ENCODE results near the gene ZNF580. TPM values are rescaled to one million over a fixed set of nuclear protein-coding genes. Genes with fewer than 3 reads are reported as not detected.

The ZNF580 gene
- total and polyA plus RNA-seq, 2 of the 13 experiments (the other 11 are each of a cell fraction or from before 2014, with no cell fraction given): 4.4 to 6.0 TPM

DNA sequence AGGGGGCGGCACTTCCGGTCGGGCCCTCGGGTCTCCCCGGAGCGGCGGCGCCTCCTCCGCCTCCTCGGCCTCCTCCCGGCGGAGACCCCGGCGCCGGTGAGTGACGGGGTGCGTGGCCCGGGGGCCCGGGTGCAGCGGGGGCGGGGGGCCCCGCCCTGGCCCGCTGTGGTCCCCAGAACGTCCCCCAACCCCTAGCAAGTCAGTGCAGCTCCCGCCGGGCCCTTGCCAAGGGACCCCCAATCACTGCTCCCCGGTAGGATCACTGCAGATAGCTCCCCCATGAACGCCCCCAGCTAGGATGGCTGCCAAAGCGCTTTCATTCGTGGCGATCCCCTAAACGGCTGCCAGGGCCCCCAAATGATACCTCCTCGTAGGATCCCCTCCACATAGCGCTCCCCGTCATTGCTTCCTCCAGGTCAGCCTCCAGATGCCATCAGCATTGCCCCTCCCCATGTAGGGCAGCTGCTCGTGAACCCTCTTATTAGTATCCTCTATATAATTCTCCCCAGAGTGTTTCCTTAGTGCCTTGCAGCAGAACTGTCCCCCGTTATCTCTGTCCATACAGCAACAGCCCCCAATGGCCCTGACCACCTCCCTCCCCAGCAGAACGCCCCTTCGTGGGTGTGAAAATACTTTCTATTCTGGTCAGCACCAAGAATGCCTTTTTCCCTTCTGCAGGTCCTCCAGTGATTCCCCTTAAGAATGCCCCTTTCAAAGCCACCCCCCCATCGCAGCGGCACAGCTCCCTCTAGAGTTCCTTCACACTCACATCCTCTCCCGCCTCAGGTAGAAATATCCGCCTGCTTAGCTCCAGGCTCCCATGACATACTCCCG, 34.9 kb upstream of the ZNF580 start, which contains the start of gene ZNF865 (continued):
- TF ChIP-seq, protein P1, sequence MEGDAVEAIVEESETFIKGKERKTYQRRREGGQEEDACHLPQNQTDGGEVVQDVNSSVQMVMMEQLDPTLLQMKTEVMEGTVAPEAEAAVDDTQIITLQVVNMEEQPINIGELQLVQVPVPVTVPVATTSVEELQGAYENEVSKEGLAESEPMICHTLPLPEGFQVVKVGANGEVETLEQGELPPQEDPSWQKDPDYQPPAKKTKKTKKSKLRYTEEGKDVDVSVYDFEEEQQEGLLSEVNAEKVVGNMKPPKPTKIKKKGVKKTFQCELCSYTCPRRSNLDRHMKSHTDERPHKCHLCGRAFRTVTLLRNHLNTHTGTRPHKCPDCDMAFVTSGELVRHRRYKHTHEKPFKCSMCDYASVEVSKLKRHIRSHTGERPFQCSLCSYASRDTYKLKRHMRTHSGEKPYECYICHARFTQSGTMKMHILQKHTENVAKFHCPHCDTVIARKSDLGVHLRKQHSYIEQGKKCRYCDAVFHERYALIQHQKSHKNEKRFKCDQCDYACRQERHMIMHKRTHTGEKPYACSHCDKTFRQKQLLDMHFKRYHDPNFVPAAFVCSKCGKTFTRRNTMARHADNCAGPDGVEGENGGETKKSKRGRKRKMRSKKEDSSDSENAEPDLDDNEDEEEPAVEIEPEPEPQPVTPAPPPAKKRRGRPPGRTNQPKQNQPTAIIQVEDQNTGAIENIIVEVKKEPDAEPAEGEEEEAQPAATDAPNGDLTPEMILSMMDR (CRISPR knock-in tag; IDR thresholded peaks at IDR 0.05): peak; percentile 94
- TF ChIP-seq JUND (CRISPR knock-in tag; IDR thresholded peaks at IDR 0.05) (no peak), ESRRA (CRISPR knock-in tag; IDR thresholded peaks at IDR 0.05; ENCODE audit: low read depth) (no peak), ZFP36 (IDR thresholded peaks at IDR 0.05; ENCODE audit: borderline replicate concordance, low read depth, low read length, partially characterized antibody) (no peak), SMC3 (IDR thresholded peaks at IDR 0.05; ENCODE audit: low read length) (peak; percentile 75), MEF2D (CRISPR knock-in tag; IDR thresholded peaks at IDR 0.05) (peak; percentile 62; the same call in 1 of the 2 replicates), SALL2 (CRISPR knock-in tag; IDR thresholded peaks at IDR 0.05) (no peak), ZNF781 (CRISPR knock-in tag; IDR thresholded peaks at IDR 0.05; ENCODE audit: borderline replicate concordance, not compliant biosample characterization) (peak; percentile 25), RFXANK (CRISPR knock-in tag; IDR thresholded peaks at IDR 0.05) (peak; percentile 96), ZNF282 (IDR thresholded peaks at IDR 0.05; ENCODE audit: partially characterized antibody) (no peak), ZNF30 (CRISPR knock-in tag; IDR thresholded peaks at IDR 0.05) (no peak), ZNF337 (CRISPR knock-in tag; IDR thresholded peaks at IDR 0.05; ENCODE audit: borderline replicate concordance, low read depth) (no peak), ZNF619 (CRISPR knock-in tag; IDR thresholded peaks at IDR 0.05) (no peak), ZNF44 (CRISPR knock-in tag; IDR thresholded peaks at IDR 0.05) (0 out of 2 replicates have a peak, but pooled peaks have one; percentile 28), ZNF256 (CRISPR knock-in tag; conservative IDR thresholded peaks at IDR 0.05) (no peak), KMT2A (CRISPR knock-in tag; IDR thresholded peaks at IDR 0.05) (no peak), THAP11 (CRISPR knock-in tag; IDR thresholded peaks at IDR 0.05) (no peak), ZNF335 (CRISPR knock-in tag; IDR thresholded peaks at IDR 0.05) (no peak; the same call in 1 of the 2 replicates)
- TF ChIP-seq, protein P2, sequence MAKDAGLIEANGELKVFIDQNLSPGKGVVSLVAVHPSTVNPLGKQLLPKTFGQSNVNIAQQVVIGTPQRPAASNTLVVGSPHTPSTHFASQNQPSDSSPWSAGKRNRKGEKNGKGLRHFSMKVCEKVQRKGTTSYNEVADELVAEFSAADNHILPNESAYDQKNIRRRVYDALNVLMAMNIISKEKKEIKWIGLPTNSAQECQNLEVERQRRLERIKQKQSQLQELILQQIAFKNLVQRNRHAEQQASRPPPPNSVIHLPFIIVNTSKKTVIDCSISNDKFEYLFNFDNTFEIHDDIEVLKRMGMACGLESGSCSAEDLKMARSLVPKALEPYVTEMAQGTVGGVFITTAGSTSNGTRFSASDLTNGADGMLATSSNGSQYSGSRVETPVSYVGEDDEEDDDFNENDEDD (CRISPR knock-in tag; IDR thresholded peaks at IDR 0.05; ENCODE audit: borderline replicate concordance): no peak; the same call in 1 of the 2 replicates
- TF ChIP-seq, protein P3, sequence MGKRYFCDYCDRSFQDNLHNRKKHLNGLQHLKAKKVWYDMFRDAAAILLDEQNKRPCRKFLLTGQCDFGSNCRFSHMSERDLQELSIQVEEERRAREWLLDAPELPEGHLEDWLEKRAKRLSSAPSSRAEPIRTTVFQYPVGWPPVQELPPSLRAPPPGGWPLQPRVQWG (CRISPR knock-in tag; IDR thresholded peaks at IDR 0.05; ENCODE audit: borderline replicate concordance, low read depth): no peak
- TF ChIP-seq, protein P4, sequence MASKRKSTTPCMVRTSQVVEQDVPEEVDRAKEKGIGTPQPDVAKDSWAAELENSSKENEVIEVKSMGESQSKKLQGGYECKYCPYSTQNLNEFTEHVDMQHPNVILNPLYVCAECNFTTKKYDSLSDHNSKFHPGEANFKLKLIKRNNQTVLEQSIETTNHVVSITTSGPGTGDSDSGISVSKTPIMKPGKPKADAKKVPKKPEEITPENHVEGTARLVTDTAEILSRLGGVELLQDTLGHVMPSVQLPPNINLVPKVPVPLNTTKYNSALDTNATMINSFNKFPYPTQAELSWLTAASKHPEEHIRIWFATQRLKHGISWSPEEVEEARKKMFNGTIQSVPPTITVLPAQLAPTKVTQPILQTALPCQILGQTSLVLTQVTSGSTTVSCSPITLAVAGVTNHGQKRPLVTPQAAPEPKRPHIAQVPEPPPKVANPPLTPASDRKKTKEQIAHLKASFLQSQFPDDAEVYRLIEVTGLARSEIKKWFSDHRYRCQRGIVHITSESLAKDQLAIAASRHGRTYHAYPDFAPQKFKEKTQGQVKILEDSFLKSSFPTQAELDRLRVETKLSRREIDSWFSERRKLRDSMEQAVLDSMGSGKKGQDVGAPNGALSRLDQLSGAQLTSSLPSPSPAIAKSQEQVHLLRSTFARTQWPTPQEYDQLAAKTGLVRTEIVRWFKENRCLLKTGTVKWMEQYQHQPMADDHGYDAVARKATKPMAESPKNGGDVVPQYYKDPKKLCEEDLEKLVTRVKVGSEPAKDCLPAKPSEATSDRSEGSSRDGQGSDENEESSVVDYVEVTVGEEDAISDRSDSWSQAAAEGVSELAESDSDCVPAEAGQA (IDR thresholded peaks at IDR 0.05; ENCODE audit: low read depth): no peak
- TF ChIP-seq, protein P4 (CRISPR knock-in tag; IDR thresholded peaks at IDR 0.05; ENCODE audit: borderline replicate concordance): no peak
